Measurements from ENCODE around the gene AGBL1.
A peak's percentile ranks its signal among the peaks of the same experiment; 100 is the strongest.

The AGBL1 gene

DNA sequence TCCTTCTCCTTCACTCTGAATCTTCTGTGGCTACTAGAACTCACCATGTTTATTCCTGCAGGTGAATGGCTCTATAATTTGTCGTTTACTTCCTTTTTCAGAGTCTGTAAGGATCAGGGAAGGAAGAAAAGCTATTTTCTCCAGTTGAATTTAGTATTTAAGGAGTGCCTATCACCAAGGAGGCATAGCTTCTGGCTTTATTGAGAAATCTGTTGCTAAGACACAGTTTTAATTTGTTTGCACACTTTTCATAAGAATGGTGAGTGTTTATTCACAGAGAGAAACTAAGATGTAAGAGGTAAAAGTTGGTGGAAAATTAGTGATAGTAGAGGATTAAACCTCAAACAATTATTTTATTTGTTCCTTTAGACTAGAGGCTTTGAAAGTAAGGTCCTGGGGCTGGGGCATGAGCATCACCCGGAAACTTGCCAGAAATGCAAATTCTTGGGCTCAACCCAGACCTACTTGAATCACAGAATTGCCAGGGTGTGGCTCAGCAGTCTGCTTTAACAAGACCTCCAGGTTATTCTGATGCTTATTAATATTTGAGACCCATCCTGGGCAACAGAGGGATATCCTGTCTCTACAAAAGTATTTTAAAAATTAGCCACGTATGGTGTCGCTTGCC lies 461.3 kb downstream of the AGBL1 start:
- DNase-seq = no peak

DNA sequence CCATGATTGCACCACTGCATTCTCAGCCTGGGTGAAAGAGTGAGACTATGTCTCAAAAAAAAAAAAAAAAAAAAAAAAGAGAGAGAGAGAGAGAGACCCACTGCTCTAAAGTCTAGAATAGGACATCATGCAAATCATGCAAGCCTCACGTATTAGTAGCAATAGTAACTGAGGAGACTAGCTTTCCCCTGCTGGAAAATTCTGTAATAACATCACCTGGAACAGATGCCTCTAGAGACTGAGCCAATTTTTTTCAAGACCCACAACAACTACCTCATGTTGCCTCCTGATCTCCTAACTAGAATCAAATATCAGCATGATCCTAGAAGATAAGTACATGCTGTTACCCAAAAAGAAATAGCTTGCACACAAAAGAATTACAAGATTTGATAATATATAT lies 461.9 kb downstream of the AGBL1 start:
- DNase-seq = no peak

DNA sequence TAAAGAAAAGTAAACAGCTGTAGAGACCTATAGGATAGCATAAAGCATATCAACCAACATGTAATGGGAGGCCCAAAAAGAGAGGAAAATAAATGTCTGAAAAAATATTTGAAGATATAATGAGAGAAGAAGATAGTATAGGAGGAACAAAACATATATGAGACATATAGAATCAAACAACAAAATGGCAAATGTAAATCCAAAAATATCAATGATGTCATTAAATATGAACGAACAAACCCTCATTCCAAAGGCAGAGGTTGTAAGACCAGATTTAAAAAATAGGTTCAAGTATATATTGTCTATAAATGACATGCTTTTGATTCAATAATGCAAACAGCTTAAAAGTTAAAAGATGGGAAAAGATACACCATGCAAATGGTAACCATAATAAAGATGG lies 470.4 kb downstream of the AGBL1 start:
- DNase-seq = no peak

DNA sequence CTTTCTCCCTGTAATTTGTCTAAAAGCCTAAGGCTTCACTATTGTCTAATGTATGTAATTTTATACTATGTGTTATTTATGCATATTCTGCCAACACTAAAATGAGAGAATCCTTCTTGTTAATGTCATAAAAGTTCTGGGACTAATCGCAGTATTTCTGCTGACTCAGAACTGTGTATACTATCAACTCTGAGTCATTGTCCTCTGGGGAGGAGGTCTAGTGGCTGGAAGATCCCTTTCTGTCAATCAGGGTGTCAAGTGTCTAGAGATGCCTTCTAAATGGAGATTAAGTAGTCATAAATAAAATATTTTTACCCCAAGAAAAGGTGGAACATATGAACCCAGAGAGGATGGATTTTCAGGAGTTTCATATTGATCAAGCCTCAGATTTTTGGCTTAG lies 473.4 kb downstream of the AGBL1 start:
- no peak for DNase-seq

DNA sequence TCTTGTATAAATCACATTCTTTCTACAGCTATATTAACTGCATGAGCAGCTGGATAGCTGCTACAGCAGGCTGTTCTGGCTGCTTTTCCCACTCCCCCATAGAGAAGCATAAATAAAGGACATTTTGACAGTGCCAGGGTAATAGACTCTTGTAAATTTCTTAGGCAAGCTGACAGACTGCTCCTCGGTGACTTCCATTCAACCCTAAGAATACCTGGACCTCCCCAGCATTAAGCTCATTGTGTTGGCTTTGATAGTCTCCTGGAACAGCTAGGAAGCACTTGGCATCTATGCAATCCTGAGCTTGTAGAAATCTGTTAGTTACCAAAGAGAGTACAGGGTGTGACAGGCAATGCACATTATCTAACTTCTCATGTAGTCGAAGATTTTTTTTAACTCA lies 475.4 kb downstream of the AGBL1 start:
- no peak for DNase-seq

DNA sequence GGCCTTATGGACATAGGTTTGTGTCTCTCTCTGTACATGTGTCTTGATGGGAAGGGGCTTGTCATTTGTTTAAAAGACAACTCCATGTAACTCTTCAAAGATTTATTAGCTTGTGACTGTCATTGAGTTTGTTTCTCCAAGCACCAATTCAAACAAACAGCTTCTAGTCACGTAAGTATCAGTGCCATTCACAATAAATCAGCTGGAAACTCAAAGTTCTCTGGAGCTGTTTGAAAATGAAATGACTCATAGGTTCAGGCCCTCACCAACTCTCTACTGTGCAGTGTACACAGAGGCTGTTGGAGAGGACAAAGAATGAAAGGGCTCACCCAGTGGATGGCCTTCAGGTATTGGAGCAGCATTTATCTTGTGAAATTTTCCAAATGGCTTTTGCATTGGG lies 476.3 kb downstream of the AGBL1 start:
- DNase-seq = no peak

DNA sequence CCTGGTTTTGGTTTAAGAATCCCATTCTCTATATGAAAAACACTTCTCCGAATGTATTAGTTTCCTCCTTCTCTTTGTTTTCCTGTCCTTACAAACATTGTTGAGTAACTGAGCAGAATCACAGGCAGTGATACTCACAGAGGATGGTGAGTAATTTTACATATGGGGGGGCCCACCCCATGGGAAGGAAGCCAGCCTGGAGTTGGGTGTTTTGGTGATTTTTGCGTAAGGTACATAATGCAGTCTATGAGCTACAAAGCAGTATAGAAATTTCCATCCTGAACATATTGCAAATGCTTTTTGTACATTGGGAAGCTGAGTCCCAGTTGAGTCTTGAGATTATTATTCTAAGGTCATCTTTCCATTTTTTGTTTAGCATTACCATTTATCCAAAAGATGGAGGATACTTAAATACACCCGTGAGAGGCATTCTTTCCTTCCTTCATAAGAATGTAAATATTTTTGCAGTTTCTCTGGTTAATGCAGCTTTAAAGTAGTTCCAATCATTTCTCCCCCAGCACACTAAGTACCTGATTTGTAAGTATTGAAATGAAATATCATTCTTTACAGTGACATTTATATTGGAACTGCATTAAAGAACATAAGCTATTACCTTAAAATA lies 476.8 kb downstream of the AGBL1 start:
- no peak for DNase-seq

DNA sequence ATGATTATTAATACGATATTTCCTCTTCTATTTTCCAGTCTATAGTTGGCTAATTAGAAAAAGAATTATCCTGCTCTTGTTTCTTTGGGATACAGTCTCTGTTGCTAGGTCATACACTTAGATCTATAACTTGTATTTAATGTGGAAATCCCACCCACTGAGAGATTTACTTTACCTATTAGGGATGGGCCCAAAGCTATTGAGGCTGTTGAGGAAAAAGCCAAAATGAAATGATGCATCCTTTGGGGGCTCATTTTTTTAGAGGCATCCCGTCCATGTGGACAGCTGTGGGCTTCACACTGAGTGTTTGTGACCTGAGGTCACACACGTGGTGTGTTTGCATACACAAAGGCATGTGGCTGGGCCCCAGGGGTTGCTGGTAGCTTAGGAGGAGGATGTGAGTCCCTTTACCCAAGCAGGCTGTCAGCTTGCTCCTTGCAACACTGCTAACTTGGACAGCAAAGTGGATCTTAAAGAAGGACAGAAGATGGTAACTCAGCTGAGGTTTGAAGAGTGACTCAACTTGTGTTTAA lies 477.4 kb downstream of the AGBL1 start:
- no peak for DNase-seq

DNA sequence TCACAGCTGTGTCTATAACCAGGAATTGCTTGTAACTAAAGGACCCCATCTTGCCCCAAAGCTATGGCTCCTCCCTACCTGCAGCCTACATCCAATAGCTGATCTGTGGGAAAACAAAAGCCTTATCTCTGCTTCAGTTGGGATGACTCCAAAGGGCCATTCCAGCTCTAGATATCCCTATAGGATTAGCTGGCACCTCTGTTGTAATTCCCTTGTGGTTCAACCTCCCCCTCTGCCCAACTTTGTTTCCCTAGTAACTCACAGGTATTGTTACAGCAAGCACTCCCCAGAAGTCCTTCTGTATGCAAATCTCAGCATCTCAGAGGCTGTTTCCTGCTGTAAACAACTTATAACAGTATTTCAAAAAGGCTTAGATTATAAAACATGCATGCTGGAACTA lies 478.6 kb downstream of the AGBL1 start:
- DNase-seq = no peak

DNA sequence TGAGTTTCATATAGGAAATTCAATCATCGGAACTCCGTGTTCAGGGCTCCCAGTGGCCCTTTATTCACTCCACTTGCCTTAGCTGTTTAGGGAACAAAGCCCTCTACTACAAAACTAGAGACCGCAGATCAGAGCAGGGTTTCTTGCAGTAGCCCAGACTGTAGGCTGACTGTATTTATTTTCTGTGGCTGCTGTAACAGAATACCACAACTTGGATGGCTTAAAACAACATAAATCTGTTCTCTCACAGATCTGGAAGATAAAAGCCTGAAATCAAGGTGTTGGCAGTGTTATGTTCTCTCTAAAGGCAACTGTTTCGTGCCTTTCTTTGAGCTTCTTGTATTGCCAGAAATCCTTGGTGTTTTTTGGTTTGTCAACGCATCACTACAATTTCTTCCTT lies 479.0 kb downstream of the AGBL1 start:
- DNase-seq = no peak

DNA sequence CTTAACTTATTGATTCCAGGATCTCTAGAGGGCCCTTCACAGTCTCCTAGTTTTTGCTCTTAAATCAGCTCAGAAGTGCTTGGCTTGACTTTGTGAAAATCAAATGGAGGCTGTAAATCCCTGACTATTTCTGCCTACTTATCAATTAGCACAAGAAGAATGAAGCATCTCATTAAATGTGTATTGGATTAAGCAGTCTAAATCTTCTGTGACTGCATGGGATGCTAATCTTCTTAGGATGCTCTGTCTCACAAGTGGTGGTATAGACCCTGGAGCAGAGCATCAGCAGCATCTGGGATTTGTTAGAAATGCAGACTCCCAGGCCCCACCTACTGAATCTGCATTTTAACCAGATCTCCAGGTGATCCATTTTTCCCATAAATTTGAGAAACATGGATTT lies 488.7 kb downstream of the AGBL1 start:
- DNase-seq = no peak

DNA sequence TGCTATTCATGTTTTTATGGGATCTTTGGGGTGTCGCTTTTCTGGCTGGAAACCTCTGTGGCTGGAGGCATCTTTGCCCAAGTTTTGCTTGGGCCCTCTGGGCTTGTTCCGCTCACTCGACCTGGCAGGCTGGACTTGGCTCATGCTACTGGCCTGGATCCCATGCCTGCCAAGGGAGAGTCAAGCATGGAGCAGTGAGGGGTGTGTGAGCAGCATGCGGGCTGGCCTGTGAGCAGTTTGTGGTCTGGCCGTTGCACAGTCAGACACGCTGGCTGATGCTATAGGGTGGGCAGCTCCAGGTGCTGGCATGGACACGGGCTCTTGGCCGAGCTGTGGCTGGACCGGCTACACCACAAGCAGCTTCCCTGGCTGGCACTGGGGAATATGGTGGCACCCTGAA lies 491.1 kb downstream of the AGBL1 start:
- DNase-seq = no peak

DNA sequence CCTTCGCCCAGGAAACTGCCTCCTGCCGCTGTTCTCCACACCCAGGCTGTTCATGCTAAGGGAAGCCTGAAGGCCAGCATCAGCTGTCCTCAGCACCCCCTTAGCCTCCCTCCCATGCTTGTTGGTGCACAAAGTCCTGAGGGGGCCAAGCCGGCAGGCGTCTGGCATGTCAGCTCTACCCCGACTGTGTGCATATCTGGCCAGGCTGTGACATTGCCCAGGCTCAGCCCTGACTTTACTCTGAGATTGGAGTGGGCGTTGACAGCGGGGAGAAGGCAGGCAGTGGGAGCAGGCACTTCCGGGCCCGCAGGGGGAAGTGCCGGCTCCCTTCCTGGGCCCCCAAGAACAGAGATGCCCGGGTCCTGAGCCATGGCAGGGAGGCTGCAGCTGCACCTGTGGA lies 492.2 kb downstream of the AGBL1 start:
- no peak for DNase-seq

DNA sequence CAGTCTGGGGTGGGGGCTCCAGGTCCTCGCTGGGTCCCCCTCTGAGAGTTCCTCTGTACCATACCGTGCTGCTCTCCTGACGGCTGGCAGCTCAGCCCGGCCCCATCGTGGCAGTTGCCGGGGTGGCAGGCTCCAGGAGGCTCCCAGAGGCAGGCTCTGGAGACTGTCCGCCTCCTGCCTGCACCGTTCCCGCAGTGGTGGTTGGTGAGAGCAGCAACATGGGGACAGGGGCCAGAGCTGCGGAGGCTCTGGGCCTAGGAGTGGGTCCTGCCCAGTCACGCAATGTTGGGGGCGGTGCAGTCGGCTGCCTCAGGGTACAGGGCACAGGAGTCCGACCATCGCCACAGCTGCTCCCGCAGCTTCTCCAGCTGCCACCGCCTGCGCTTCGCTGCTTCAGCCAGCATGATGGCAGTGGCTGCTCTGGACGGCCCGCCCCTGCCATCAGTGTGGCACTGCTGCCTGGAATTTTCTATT lies 492.7 kb downstream of the AGBL1 start:
- DNase-seq = no peak

DNA sequence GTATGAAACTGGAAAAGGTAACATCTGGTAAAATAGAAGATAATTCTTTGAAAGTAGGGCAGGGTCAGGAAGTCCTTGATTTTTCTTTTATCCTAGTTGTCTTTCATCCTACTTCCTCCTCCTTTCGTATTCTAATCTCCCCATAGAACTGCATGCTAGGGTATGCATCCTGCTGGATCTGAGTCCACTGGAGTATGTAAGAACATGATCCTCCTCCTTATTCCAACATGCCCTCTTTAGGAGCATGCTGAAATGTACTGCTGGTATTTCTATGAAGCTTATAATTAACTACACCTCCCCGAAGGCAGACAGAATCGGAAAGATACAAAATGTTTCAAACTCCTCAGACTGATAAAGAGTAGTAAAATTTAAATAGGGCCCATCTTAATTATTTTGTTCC lies 493.8 kb downstream of the AGBL1 start:
- DNase-seq = no peak

DNA sequence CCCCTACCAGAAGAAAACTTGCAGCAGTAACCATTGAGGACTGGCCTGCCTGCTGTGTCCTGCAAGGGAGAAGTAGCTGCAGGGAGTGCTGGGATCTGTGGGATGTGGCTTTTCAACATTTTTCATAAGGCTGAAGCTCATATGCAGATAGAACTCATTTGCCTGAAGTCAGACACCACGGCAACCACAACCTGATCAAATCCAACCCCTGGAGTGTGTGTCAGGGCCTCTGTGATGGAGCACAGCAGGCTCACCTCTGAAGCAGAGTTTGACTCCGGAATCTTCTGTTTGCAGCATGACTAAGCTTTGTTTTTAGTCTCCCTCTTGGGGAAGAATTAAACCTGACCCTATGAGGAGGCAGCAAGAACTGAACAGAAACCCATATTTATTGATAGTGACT lies 508.7 kb downstream of the AGBL1 start:
- DNase-seq = no peak

DNA sequence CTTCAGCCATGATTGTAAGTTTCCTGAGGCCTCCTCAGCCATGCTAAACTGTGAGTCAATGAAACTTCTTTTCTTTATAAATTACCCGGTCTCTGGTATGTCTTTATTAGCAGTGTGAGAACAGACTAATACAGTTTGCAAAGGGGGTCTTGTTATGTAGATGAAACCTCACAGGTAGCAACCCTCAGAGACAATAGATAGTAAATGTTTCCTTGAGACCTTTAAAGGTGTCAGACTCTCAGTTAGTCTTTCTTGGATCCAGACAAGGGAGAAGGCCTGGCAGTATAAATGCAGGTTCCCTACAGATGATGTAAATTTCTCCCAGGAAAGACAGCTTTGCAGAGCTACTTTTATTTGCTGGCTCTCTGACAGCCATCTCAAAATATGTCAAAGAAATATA lies 510.8 kb downstream of the AGBL1 start:
- no peak for DNase-seq

DNA sequence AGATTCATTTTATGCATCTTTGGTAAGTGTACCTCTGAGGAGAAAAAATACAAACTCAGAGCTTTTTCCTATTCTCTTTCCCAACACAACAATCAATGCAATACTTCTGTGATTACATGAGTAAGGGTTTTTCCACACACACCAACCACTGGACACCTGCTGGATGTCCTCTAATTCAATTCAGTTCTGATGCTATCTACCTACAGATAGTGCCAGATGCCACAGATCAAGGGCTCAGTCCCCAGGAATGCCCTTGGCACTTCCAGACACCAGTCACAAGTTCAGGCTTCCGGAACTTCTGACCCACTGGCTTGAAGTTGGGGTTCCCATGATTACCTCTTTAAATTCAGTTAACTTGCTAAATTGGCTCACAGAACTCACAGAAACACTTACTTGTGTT lies 511.5 kb downstream of the AGBL1 start:
- DNase-seq = no peak

DNA sequence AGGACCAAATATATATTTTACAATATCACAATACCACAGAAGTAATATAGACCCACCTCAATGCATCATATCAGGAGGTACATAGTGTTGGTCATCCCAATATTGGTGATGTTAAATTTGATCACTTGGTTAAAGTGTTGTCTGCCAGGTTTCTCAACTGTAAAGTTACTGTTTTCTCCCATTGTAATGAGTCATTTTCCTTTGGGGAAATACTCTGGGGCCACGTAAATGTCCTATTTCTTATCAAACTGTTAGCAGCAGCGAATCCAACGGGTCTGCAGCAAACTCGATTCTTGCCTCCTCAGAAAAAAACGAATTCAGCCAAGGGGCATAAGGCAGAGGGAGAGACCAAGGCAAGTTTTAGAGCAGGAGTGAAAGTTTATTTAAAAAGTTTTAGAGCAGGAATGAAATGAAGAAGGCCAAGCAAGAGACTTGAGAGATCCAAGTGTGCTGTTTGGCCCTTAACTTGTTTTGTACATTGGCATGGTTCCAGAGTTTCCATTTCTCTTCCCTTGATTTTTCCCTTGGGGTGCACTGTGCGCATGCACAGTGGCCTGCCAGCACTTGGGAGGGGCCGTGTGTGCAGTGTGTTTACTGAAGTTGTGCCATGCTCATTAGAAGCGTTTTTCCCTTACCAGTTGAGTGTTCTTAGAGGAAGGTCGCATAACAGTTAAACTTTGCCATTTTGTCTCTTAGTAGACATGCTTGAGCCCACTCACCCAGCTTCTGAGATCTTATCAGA lies 512.5 kb downstream of the AGBL1 start:
- DNase-seq = no peak

DNA sequence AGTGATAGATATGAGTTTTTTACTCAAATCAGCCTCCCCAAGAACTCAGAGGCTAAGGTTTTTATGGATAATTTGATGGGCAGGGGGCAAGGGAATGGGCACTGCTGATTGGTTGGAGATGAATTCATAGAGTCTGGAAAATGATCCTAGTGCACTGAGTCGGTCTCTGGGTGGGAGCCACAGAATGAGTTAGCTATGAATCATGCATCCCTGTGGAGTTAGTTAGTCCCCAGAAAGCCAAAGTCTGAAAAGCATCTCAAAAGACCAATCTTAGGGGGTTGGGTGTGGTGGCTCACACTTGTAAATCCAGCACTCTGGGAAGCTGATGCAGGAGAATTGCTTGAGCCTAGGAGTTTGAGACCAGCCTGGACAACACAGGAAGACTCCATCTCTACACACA lies 516.1 kb downstream of the AGBL1 start:
- no peak for DNase-seq

DNA sequence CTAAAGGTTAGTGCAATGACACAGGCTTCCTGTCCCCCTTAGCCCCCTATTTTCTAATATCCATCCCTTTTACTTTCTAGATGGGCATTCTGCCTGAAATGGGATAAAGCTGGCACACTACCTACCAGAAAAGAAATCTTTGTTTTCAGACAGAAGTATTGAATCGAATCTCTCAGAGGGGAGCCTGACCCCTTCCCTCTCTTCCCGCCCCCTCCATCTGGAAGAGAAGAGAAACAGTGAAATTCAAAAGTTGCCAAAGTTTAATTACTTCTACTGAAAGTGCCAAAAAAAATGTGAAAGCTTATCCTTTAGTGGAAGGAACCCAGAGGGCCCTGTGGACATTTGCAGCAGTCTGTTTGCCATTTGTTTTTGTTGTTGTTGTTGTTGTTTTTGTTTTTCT lies 523.8 kb downstream of the AGBL1 start:
- no peak for DNase-seq

DNA sequence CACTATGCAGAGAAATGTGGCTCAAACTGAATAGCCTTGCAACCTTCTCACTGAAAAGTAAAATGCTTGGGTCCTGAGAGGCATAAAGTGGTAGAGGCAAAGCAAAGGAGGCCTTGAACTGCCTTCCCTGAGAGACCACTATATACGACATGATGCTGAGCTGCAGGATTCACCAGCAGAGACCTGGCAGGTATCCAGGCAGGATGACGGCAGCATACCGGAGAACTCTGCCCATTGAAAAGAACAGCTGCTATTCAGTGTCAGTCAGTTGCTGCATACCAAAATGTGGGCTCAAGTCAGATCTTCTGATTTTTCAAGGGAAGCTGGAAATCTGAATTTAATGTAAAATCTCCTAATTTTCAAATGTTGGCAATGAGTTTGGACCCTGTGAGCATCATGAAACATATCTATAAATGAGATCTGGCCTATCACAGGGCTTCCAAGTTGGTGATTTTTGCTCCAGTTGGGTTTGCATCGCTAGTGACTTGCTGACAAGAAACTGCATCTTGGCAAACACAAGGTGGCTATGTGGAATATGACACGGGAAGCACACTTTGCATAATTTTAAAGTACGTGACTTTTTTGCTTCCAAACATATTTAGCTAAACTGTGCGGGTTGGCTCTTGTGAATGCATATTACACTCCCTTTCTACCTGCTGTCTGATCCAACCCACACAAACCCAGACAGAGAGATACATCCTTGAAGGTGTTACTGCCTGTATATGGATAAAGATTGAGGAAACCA lies 529.0 kb downstream of the AGBL1 start:
- DNase-seq = no peak

DNA sequence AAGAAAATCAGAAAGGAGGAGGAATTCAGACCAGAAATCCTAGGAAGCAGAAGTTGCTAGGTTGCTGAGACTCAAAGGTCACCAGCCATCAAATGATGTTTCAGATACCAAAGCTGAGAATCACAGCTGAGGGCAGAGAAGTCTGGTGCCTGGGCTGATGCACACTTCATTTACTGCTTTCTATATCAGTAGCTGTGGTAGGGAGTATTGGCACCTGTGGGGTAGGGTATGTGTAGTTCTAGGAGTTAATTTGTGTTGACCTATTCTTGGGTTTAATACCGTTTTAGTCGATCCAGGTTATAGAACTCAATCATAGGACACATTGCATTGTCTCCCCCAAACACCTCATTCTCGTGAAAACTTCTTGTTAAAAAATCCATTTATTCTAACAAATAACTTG lies 529.6 kb downstream of the AGBL1 start:
- DNase-seq = no peak

DNA sequence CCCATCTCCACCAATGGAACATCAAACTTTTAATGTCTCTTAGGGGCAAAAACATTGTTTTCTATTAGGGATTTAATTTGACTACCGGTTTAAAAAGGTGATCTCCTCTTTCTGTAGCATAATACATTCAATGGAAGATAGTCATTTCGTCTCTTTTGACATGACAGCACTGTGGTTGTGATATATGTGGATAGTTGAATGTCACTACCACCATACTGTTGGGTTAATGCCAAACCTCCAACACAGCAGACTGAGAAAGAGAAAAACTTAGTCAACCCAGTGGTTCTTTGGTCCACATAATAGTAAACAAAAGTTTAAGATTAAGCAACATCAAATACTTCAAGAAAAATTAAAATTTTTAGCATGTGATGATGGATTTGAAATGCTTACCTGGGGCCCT lies 530.4 kb downstream of the AGBL1 start:
- peak; percentile 31 for DNase-seq

Measured in activated CD4-positive, alpha-beta T cell treated with anti-CD3 and anti-CD28 coated beads, Interleukin-2, Interleukin-6, amounts not matched to agents 100 ng/mL and 50 ng/mL, durations not matched to agents 16 hours and 8 hours (primary cell).